HepG2 (cell line): ENCODE data around the gene TMEM132D. TPM values are rescaled to one million over a fixed set of nuclear protein-coding genes. Genes with fewer than 3 reads are reported as not detected.

ENCODE experiments used
- ATAC-seq: fragments of 200-7000 bp; cut with Tn5 transposase; 3 replicates; pipeline ENCODE4 v1.9.1; 2020; ENCODE audit warnings: mild to moderate bottlenecking, moderate library complexity
- BruUV-seq: library from RNA; stranded (reverse); fragments of 400-500 nt; replicated peaks from 2 replicates; lab custom pipeline; 2021; lab: Mats Ljungman, UMichigan
- CTCF ChIA-PET: fragments of 300-600 bp; formaldehyde crosslinking; extraction: SDS; loops from one replicate; lab custom pipeline; 2021; ENCODE audit warnings: low total read pairs, inconsistent platforms, low intra/inter-chr PET ratio; lab: Yijun Ruan, JAX
- POLR2A ChIA-PET: fragments of 350-600 bp; sonication (Branson Sonifier 250); formaldehyde crosslinking; loops from one replicate; lab custom pipeline; 2020; ENCODE audit warnings: antibody characterized with exemption, inconsistent platforms; lab: Yijun Ruan, JAX
- DNase-seq: peaks from one replicate; pipeline ENCODE4 v3.0.0-alpha.2; 2015; ENCODE audit warnings: low spot score
- FAIRE-seq: peaks from 3 replicates; lab custom pipeline; 2011; peaks lifted over from hg19 to GRCh38; lab: Jason Lieb, UNC
- H2AFZ ChIP-seq: one replicate; pipeline ENCODE4 v1.6.1; 2011; ENCODE audit warnings: low read length, inconsistent platforms
- H3K27ac ChIP-seq: fragments of 300-600 bp; 3 replicates; pipeline ENCODE4 v1.8.0; 2011; ENCODE audit warnings: mixed run types, mild to moderate bottlenecking, mixed read lengths, low read length, inconsistent platforms; ENCODE audit not compliant: insufficient read depth; ENCODE audit errors: extremely low read length
- H3K27me3 ChIP-seq, 2 experiments: fragments of 200-600 bp in 1 of 2; 2 replicates in 1 of 2; 3 replicates in 1 of 2; pipeline versions ENCODE4 v1.6.0 to v1.8.0; 2011; ENCODE audit warnings: low read length in 2 of 2, mild to moderate bottlenecking in 2 of 2, moderate library complexity in 2 of 2, inconsistent platforms in 1 of 2; ENCODE audit not compliant: insufficient read depth in 2 of 2, control insufficient read depth in 1 of 2
- H3K36me3 ChIP-seq, 2 experiments: fragments of 200-600 bp in 1 of 2; replicated peaks in 1 of 2; 2 replicates in 1 of 2; 3 replicates in 1 of 2; pipeline versions ENCODE4 v1.5.1 to v1.8.0; 2011; ENCODE audit warnings: low read length in 2 of 2, inconsistent platforms in 1 of 2; ENCODE audit not compliant: insufficient read depth in 2 of 2, control insufficient read depth in 1 of 2
- H3K4me1 ChIP-seq: 2 replicates; pipeline ENCODE4 v1.5.1; 2012; ENCODE audit warnings: low read length, inconsistent platforms; ENCODE audit not compliant: insufficient read depth
- H3K4me2 ChIP-seq: 2 replicates; pipeline ENCODE4 v1.6.0; 2011; ENCODE audit warnings: low read depth, low read length, inconsistent platforms
- H3K4me3 ChIP-seq, 3 experiments: fragments of 200-600 bp in 1 of 3; sonication (generic), shearing (Covaris generic) in 1 of 3; replicated peaks in 1 of 3; 2 replicates each; pipeline ENCODE4 v1.5.1; 2011 to 2016; ENCODE audit warnings: low read length in 3 of 3, inconsistent platforms in 2 of 3, low read depth in 2 of 3, mild to moderate bottlenecking in 2 of 3, control low read depth in 1 of 3, mixed read lengths in 1 of 3; ENCODE audit not compliant: insufficient read depth in 1 of 3
- H3K79me2 ChIP-seq: one replicate; pipeline ENCODE4 v1.6.1; 2011; ENCODE audit warnings: low read length, inconsistent platforms; ENCODE audit not compliant: insufficient read depth
- H3K9ac ChIP-seq: 2 replicates; pipeline ENCODE4 v1.6.0; 2011; ENCODE audit warnings: mild to moderate bottlenecking, low read depth, low read length, inconsistent platforms; ENCODE audit not compliant: insufficient read depth
- H3K9me3 ChIP-seq: 2 replicates; pipeline ENCODE4 v1.5.1; 2012; ENCODE audit warnings: mild to moderate bottlenecking, low read length
- H4K20me1 ChIP-seq: 2 replicates; pipeline ENCODE4 v1.6.0; 2011; ENCODE audit warnings: inconsistent platforms, mild to moderate bottlenecking, low read length, moderate library complexity; ENCODE audit not compliant: insufficient read depth
- ATF7 ChIP-seq, 2 experiments: fragments of 450-650 bp in 1 of 2; sonication (generic) in 1 of 2; formaldehyde crosslinking in 1 of 2; IDR thresholded peaks; 2 replicates each; pipeline versions ENCODE4 v1.4.0 to v1.6.1; 2016 to 2020; ENCODE audit warnings: antibody characterized with exemption in 1 of 2, mild to moderate bottlenecking in 1 of 2, missing genetic modification reagents in 1 of 2
- CHCHD3 ChIP-seq: sonication (generic); formaldehyde crosslinking; IDR thresholded peaks from 2 replicates; pipeline ENCODE4 v1.8.0; 2022; ENCODE audit warnings: mild to moderate bottlenecking, missing genetic modification reagents, moderate library complexity
- CHD4 ChIP-seq: fragments of 200-600 bp; sonication (generic); IDR thresholded peaks from 2 replicates; pipeline ENCODE4 v1.7.0; 2017; ENCODE audit warnings: mild to moderate bottlenecking, low read length, borderline replicate concordance
- CREB1 ChIP-seq, 2 experiments: fragments of 450-650 bp in 1 of 2; IDR thresholded peaks; 2 replicates each; pipeline ENCODE4 v1.6.1; 2016 to 2017; ENCODE audit warnings: control low read depth in 1 of 2, mild to moderate bottlenecking in 1 of 2, missing compliant biosample characterization in 1 of 2, missing genetic modification characterization in 1 of 2
- DMAP1 ChIP-seq: IDR thresholded peaks from 2 replicates; pipeline ENCODE4 v1.6.1; 2016
- KMT2A ChIP-seq: sonication (generic); formaldehyde crosslinking; IDR thresholded peaks from 2 replicates; pipeline ENCODE4 v1.4.0; 2020; ENCODE audit warnings: missing genetic modification reagents
- RXRA ChIP-seq: sonication (generic); formaldehyde crosslinking; IDR thresholded peaks from 2 replicates; pipeline ENCODE4 v1.5.1; 2020; ENCODE audit warnings: missing genetic modification reagents
- SMARCC2 ChIP-seq: fragments of 450-650 bp; IDR thresholded peaks from 2 replicates; pipeline ENCODE4 v1.6.1; 2017; ENCODE audit warnings: antibody characterized with exemption, mild to moderate bottlenecking
- TAF1 ChIP-seq: sonication (generic); formaldehyde crosslinking; IDR thresholded peaks from 2 replicates; pipeline ENCODE4 v1.4.0; 2020; ENCODE audit warnings: missing genetic modification reagents
- ZNF431 ChIP-seq: sonication (generic); formaldehyde crosslinking; IDR thresholded peaks from 2 replicates; pipeline ENCODE4 v1.9.0; 2022; ENCODE audit warnings: missing genetic modification reagents, low read depth, mild to moderate bottlenecking, borderline replicate concordance
- ZNF432 ChIP-seq: sonication (generic); formaldehyde crosslinking; IDR thresholded peaks from 2 replicates; pipeline ENCODE4 v1.5.0; 2020; ENCODE audit warnings: missing genetic modification reagents, mild to moderate bottlenecking, borderline replicate concordance
- ZNF75D ChIP-seq: sonication (generic); formaldehyde crosslinking; IDR thresholded peaks from 2 replicates; pipeline ENCODE4 v1.8.1; 2023; ENCODE audit warnings: missing genetic modification reagents, mild to moderate bottlenecking, borderline replicate concordance
- WGBS: methylation state at CpG from one replicate; pipeline ENCODE4 v1.1.6; 2017; ENCODE audit warnings: low lambda C conversion rate; 5-methylcytosine and 5-hydroxymethylcytosine counted together
- in situ Hi-C: cut with HindIII; loops from 2 replicates; pipeline ENCODE4 v1.10.0; 2017; ENCODE audit warnings: low pct_unique_long_range_greater_than_20kb; ENCODE audit not compliant: extremely low pct_ligation_motif_present
- intact Hi-C: fragments of 100-400 bp; cut with micrococcal nuclease; formaldehyde crosslinking; loops from one replicate; pipeline ENCODE4 v1.10.0; 2022; ENCODE audit not compliant: unreplicated experiment
- polyA plus RNA-seq, 8 experiments: library from polyadenylated mRNA; depleted of rRNA in 3 of 8; stranded (reverse) in 7 of 8; unstranded in 1 of 8; fragments of >200 nt; fragmentation: Illumina TruSeq in 4 of 8; extraction: Trizol in 4 of 8; gene quantifications; 2 replicates each; pipeline versions ENCODE4 v1.2.1 to v1.2.3, GENCODE V29; 2011 to 2016; ENCODE audit warnings: low read depth in 4 of 8, missing spikeins in 1 of 8, mixed read lengths in 1 of 8; ENCODE audit not compliant: insufficient read depth in 1 of 8
- total RNA-seq, 5 experiments: library from RNA; depleted of rRNA; stranded (reverse); fragments of >200 nt; fragmentation: Illumina TruSeq; extraction: Trizol; gene quantifications; 2 replicates each; pipeline ENCODE4 v1.2.3, GENCODE V29; 2016; ENCODE audit warnings: low read depth in 1 of 5
- TF ChIP-seq, protein P1 (sequence below): sonication (generic); formaldehyde crosslinking; IDR thresholded peaks from 2 replicates; pipeline ENCODE4 v1.8.1; 2023; ENCODE audit warnings: missing genetic modification reagents, mild to moderate bottlenecking, borderline replicate concordance

TMEM132D gene
- total and polyA plus RNA-seq, 2 of the 13 experiments (the other 11 are each of a cell fraction or from before 2014, with no cell fraction given): not detected

DNA sequence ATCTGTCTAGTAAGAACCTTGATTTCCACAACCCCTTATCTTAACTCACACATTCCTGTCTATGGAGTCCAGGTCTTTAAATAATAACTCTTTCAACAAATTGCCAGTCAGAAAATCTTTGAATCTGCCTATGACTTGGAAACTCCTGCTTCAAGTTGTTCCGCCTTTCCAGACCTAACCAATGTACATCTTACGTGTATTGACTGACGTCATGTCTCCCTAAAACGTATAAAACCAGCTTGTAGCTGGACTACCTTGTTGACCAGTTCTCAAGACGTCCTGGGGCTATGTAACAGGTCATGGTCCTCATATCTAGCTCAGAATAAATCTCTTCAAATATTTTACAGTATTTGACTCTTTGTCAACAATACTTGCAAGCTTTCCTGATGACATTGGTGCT is 337.0 kb downstream of the TMEM132D start:
- in situ Hi-C loops: no loop called here
- DNase-seq (no peak), ATAC-seq (no peak), FAIRE-seq (no peak)
- 3% methylated on average over 5 of the region's 5 CpGs for WGBS
- TF ChIP-seq ATF7 (IDR thresholded peaks at IDR 0.05): peak; percentile 59
- TF ChIP-seq ATF7 (CRISPR knock-in tag; IDR thresholded peaks at IDR 0.05): no peak
- TF ChIP-seq CREB1 (IDR thresholded peaks at IDR 0.05): peak; percentile 83
- TF ChIP-seq CREB1 (CRISPR knock-in tag; IDR thresholded peaks at IDR 0.05): no peak
- no peak for TF ChIP-seq TAF1
- ChIA-PET CTCF (no interaction called here), POLR2A (no interaction called here)
- no peaks in the 10 kb centered on the region for H3K9me3 ChIP-seq
- peaks cover 0 to under 1% of the 10 kb centered on the region in 2 experiments; a peak in 1 of 5 replicates for H3K27me3 ChIP-seq
- no peak overlapping the region for H3K27ac ChIP-seq
- H2AFZ ChIP-seq: no peak overlapping the region
- intact Hi-C loops: no loop called here
- H3K4me1 ChIP-seq: no peaks in the 10 kb centered on the region
- H3K36me3 ChIP-seq: no peaks in the 10 kb centered on the region
- H3K79me2 ChIP-seq: no peaks in the 10 kb centered on the region
- no peaks in the 10 kb centered on the region for H4K20me1 ChIP-seq
- no peak overlapping the region for H3K4me3 ChIP-seq
- BruUV-seq: no TSS peak
- no peak overlapping the region for H3K9ac ChIP-seq
- no peak overlapping the region for H3K4me2 ChIP-seq

DNA sequence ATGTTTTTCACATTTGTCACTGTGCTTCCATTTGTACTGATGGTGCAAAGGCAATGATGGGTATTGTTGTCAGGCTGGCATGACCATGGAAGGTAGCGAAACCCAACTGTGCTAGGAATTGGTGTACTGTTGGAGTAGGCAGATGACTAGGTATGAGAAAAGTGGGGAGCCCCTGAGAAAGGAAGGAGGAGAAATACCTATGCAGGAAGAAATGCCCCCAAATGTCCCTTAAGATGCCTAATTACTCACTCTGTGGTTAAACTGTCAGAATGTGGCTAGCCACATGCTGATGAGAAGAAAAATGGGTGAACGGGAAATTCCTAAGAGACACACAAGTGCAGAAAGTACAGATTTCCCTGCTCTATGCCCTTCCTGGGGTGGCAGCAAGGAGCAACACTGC is 339.1 kb downstream of the TMEM132D start:
- Histone ChIP-seq H3K79me2 (no peaks in the 10 kb centered on the region), H3K27me3 (no peaks in the 10 kb centered on the region), H3K27ac (no peak overlapping the region), H4K20me1 (no peaks in the 10 kb centered on the region), H3K9me3 (no peaks in the 10 kb centered on the region), H3K4me1 (no peaks in the 10 kb centered on the region), H3K4me3 (no peak overlapping the region), H3K9ac (no peak overlapping the region), H2AFZ (no peak overlapping the region), H3K4me2 (no peak overlapping the region), H3K36me3 (no peaks in the 10 kb centered on the region)
- ATAC-seq (no peak), FAIRE-seq (no peak), DNase-seq (no peak)
- POLR2A ChIA-PET: no interaction called here
- 2% methylated on average over 2 of the region's 2 CpGs for WGBS
- intact Hi-C loops (no loop called here), in situ Hi-C loops (no loop called here)
- no peak for TF ChIP-seq KMT2A (CRISPR knock-in tag)
- TF ChIP-seq CHD4: no peak
- no peak for TF ChIP-seq ZNF75D (CRISPR knock-in tag)
- TF ChIP-seq, protein P1, sequence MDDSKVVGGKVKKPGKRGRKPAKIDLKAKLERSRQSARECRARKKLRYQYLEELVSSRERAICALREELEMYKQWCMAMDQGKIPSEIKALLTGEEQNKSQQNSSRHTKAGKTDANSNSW: no peak
- TF ChIP-seq DMAP1 (CRISPR knock-in tag): no peak
- TF ChIP-seq ZNF432: no peak
- no peak for TF ChIP-seq SMARCC2
- TF ChIP-seq ZNF431 (CRISPR knock-in tag): no peak
- TF ChIP-seq RXRA (CRISPR knock-in tag): no peak
- TF ChIP-seq CHCHD3: no peak
- BruUV-seq: no TSS peak
- CTCF ChIA-PET: no interaction called here
